CD4-positive, alpha-beta T cell (primary cell): Measurements from ENCODE around the gene APOBEC4. TPM values are rescaled to one million over a fixed set of nuclear protein-coding genes. Genes with fewer than 3 reads are reported as not detected.

Experiments used
- ATAC-seq: fragments of 200-7000 bp; cut with Tn5 transposase; one replicate; pipeline ENCODE4 v1.10.0; 2022; ENCODE audit warnings: mild to moderate bottlenecking; ENCODE audit not compliant: poor library complexity
- CTCF ChIA-PET: fragments of 350-600 bp; sonication (Branson Sonifier 250); formaldehyde crosslinking; loops from one replicate; lab custom pipeline; 2021; ENCODE audit warnings: antibody characterized with exemption, inconsistent platforms; lab: Charles Lee
- POLR2A ChIA-PET: fragments of 350-600 bp; sonication (Branson Sonifier 250); formaldehyde crosslinking; loops from one replicate; lab custom pipeline; 2021; ENCODE audit warnings: antibody characterized with exemption, inconsistent platforms; lab: Charles Lee
- DNase-seq, 14 experiments: peaks; one replicate each; pipeline ENCODE4 v3.0.0-alpha.2; 2013 to 2020; ENCODE audit warnings: mixed read lengths in 2 of 14
- H3K27ac ChIP-seq, 2 donors: one replicate each; pipeline versions ENCODE4 v1.5.1 to v1.7.0; 2013; ENCODE audit warnings: low read length in 2 of 2, low read depth in 1 of 2, mild to moderate bottlenecking in 1 of 2
- H3K27me3 ChIP-seq, 2 experiments: 1 replicate in 1 of 2; 2 replicates in 1 of 2; pipeline versions ENCODE4 v1.6.1 to v1.7.0; 2013; ENCODE audit warnings: low read length in 2 of 2, control low read depth in 1 of 2, mild to moderate bottlenecking in 1 of 2, moderate library complexity in 1 of 2; ENCODE audit not compliant: insufficient read depth in 2 of 2, control insufficient read depth in 1 of 2
- H3K36me3 ChIP-seq: one replicate; pipeline ENCODE4 v1.6.1; 2013; ENCODE audit warnings: low read length, control low read depth; ENCODE audit not compliant: insufficient read depth
- H3K4me1 ChIP-seq: one replicate; pipeline ENCODE4 v1.6.1; 2013; ENCODE audit warnings: low read length, control low read depth; ENCODE audit not compliant: insufficient read depth
- H3K4me3 ChIP-seq: one replicate; pipeline ENCODE4 v1.5.1; 2013; ENCODE audit warnings: mild to moderate bottlenecking, low read length, moderate library complexity
- H3K9me3 ChIP-seq, 2 experiments: 1 replicate in 1 of 2; 2 replicates in 1 of 2; pipeline versions ENCODE4 v1.6.1 to v1.7.0; 2013; ENCODE audit warnings: low read length in 2 of 2, mild to moderate bottlenecking in 2 of 2, control low read depth in 1 of 2, moderate library complexity in 1 of 2; ENCODE audit not compliant: control insufficient read depth in 1 of 2, insufficient read depth in 1 of 2
- H3K27ac Mint-ChIP-seq: one replicate; pipeline ENCODE4 v1.8.0; 2020; ENCODE audit warnings: mixed read lengths
- H3K27me3 Mint-ChIP-seq: one replicate; pipeline ENCODE4 v1.8.0; 2021; ENCODE audit warnings: mixed read lengths
- H3K36me3 Mint-ChIP-seq: one replicate; pipeline ENCODE4 v1.8.0; 2021; ENCODE audit warnings: low read depth, mixed read lengths
- H3K4me1 Mint-ChIP-seq: one replicate; pipeline ENCODE4 v1.8.0; 2021; ENCODE audit warnings: low read depth, mixed read lengths
- H3K4me3 Mint-ChIP-seq: one replicate; pipeline ENCODE4 v1.8.0; 2020; ENCODE audit warnings: mild to moderate bottlenecking, mixed read lengths
- H3K9me3 Mint-ChIP-seq: one replicate; pipeline ENCODE4 v1.8.0; 2020; ENCODE audit warnings: mixed read lengths
- CTCF ChIP-seq: fragments of 200-600 bp; IDR thresholded peaks from one replicate; pipeline ENCODE4 v1.8.0; 2022; ENCODE audit warnings: antibody characterized with exemption, mild to moderate bottlenecking
- intact Hi-C, 2 experiments: fragments of 100-400 bp; cut with DNase I in 1 of 2; cut with micrococcal nuclease in 1 of 2; formaldehyde crosslinking; loops; one replicate each; pipeline versions ENCODE4 v1.15.1 to v1.9.0; 2023 to 2025; cut with DNase I, micrococcal nuclease
- total RNA-seq, 174 experiments: library from RNA in 2 of 174; stranded (reverse) in 2 of 174; gene quantifications; one replicate each; pipeline ENCODE4 v1.2.3 and lab custom pipeline; 2021 to 2026

Gene APOBEC4
- total RNA-seq, 2 experiments from 2014 or later, result not detected

GRCh38 chr1:183689762-183690204, 36.7 kb upstream of the APOBEC4 start:
- no peaks in the 10 kb centered on the region for H3K36me3 ChIP-seq
- no peaks in the 10 kb centered on the region for H3K36me3 Mint-ChIP-seq
- no peak overlapping the region for H3K27ac Mint-ChIP-seq
- no peaks in the 10 kb centered on the region for H3K4me1 Mint-ChIP-seq
- H3K27ac ChIP-seq, result no peak overlapping the region
- no peaks in the 10 kb centered on the region for H3K27me3 Mint-ChIP-seq
- intact Hi-C loops, result loop anchor here (5.0 to 10.0 kb wide), 2 partner anchors 37 to 225 kb away; partner anchors contain the start of gene APOBEC4 (in 1 of the 2)
- DNase-seq (peak in 1 of 14 experiments; percentile 9), ATAC-seq (no peak)
- H3K27me3 ChIP-seq, result no peaks in the 10 kb centered on the region
- ChIA-PET CTCF (no interaction called here), POLR2A (interaction anchor here (1.0 kb wide), 1 partner anchor 54 kb away, joined by 3 read pairs; the partner anchor contains the start of gene ARPC5)
- no peak overlapping the region for H3K4me3 Mint-ChIP-seq
- H3K9me3 Mint-ChIP-seq, result no peaks in the 10 kb centered on the region
- no peak for TF ChIP-seq CTCF
- no peaks in the 10 kb centered on the region for H3K9me3 ChIP-seq
- no peaks in the 10 kb centered on the region for H3K4me1 ChIP-seq
- no peak overlapping the region for H3K4me3 ChIP-seq

GRCh38 chr1:183688341-183689060, 35.4 kb upstream of the APOBEC4 start:
- H3K4me1 Mint-ChIP-seq, result no peaks in the 10 kb centered on the region
- ChIA-PET POLR2A (no interaction called here), CTCF (no interaction called here)
- no peak for TF ChIP-seq CTCF
- Histone ChIP-seq H3K4me3 (no peak overlapping the region), H3K9me3 (no peaks in the 10 kb centered on the region), H3K27me3 (no peaks in the 10 kb centered on the region), H3K36me3 (no peaks in the 10 kb centered on the region), H3K4me1 (no peaks in the 10 kb centered on the region), H3K27ac (no peak overlapping the region)
- H3K9me3 Mint-ChIP-seq, result no peaks in the 10 kb centered on the region
- DNase-seq, result no peak
- ATAC-seq, result no peak
- H3K4me3 Mint-ChIP-seq, result no peak overlapping the region
- no peaks in the 10 kb centered on the region for H3K36me3 Mint-ChIP-seq
- no peak overlapping the region for H3K27ac Mint-ChIP-seq
- intact Hi-C loops, result loop anchor here (5.0 to 10.0 kb wide), 2 partner anchors 36 to 226 kb away; partner anchors contain the start of gene APOBEC4 (in 1 of the 2)
- no peaks in the 10 kb centered on the region for H3K27me3 Mint-ChIP-seq

GRCh38 chr1:183687546-183688304, 34.6 kb upstream of the APOBEC4 start:
- intact Hi-C loops, result loop anchor here (5.0 to 10.0 kb wide), 2 partner anchors 35 to 227 kb away; partner anchors contain the start of gene APOBEC4 (in 1 of the 2)
- Mint-ChIP-seq H3K9me3 (no peaks in the 10 kb centered on the region), H3K27ac (no peak overlapping the region), H3K4me1 (no peaks in the 10 kb centered on the region), H3K36me3 (no peaks in the 10 kb centered on the region), H3K4me3 (no peak overlapping the region), H3K27me3 (no peaks in the 10 kb centered on the region)
- Histone ChIP-seq H3K4me1 (no peaks in the 10 kb centered on the region), H3K4me3 (no peak overlapping the region), H3K27ac (no peak overlapping the region), H3K36me3 (no peaks in the 10 kb centered on the region), H3K9me3 (no peaks in the 10 kb centered on the region), H3K27me3 (no peaks in the 10 kb centered on the region)
- TF ChIP-seq CTCF, result no peak
- no peak for DNase-seq
- ChIA-PET POLR2A (no interaction called here), CTCF (no interaction called here)
- ATAC-seq, result no peak
